SK-N-SH treated with all-trans-retinoic acid at 6 μM for 48 hours (cell line): ENCODE results near the gene FUBP1.

Source experiments
- ATAC-seq: fragments of 200-7000 bp; cut with Tn5 transposase; 3 replicates; pipeline ENCODE4 v1.9.1; 2020; ENCODE audit warnings: mild to moderate bottlenecking, moderate library complexity
- BACH2 ChIP-seq: fragments of 250-450 bp; sonication (Bioruptor Pico); IDR thresholded peaks from 2 replicates; pipeline ENCODE4 v1.9.0; 2021; ENCODE audit warnings: mild to moderate bottlenecking, borderline replicate concordance
- CREB5 ChIP-seq: fragments of 250-450 bp; sonication (Bioruptor Pico); IDR thresholded peaks from 2 replicates; pipeline ENCODE4 v1.5.1; 2020; ENCODE audit warnings: low read depth, mild to moderate bottlenecking, moderate library complexity
- CSDC2 ChIP-seq: fragments of 250-450 bp; sonication (Bioruptor Pico); IDR thresholded peaks from 2 replicates; pipeline ENCODE4 v1.5.0; 2020; ENCODE audit warnings: mild to moderate bottlenecking, moderate library complexity
- CSRNP3 ChIP-seq: fragments of 250-450 bp; sonication (Bioruptor Pico); IDR thresholded peaks from 2 replicates; pipeline ENCODE4 v1.5.1; 2021; ENCODE audit warnings: mild to moderate bottlenecking, moderate library complexity
- ESRRG ChIP-seq: fragments of 250-450 bp; sonication (Bioruptor Pico); IDR thresholded peaks from 2 replicates; pipeline ENCODE4 v1.6.1; 2021; ENCODE audit warnings: mild to moderate bottlenecking
- GLIS3 ChIP-seq: fragments of 250-450 bp; sonication (Bioruptor Pico); IDR thresholded peaks from 2 replicates; pipeline ENCODE4 v1.5.0; 2020; ENCODE audit warnings: mild to moderate bottlenecking, moderate library complexity
- ISL1 ChIP-seq: fragments of 250-450 bp; sonication (Bioruptor Pico); IDR thresholded peaks from 2 replicates; pipeline ENCODE4 v2.1.2; 2022; ENCODE audit warnings: mild to moderate bottlenecking, moderate library complexity
- OSR1 ChIP-seq: fragments of 250-450 bp; sonication (Bioruptor Pico); IDR thresholded peaks from 2 replicates; pipeline ENCODE4 v1.8.0; 2022; ENCODE audit warnings: moderate library complexity, mild to moderate bottlenecking, inconsistent platforms
- PATZ1 ChIP-seq: fragments of 250-450 bp; sonication (Bioruptor Pico); IDR thresholded peaks from 2 replicates; pipeline ENCODE4 v1.8.0; 2020; ENCODE audit warnings: mild to moderate bottlenecking, moderate library complexity, borderline replicate concordance
- PPARA ChIP-seq: fragments of 250-450 bp; sonication (Bioruptor Pico); IDR thresholded peaks from 2 replicates; pipeline ENCODE4 v1.5.0; 2020; ENCODE audit warnings: mild to moderate bottlenecking, borderline replicate concordance
- RARB ChIP-seq: fragments of 250-450 bp; sonication (Bioruptor Pico); IDR thresholded peaks from 2 replicates; pipeline ENCODE4 v1.8.0; 2021; ENCODE audit warnings: mild to moderate bottlenecking, moderate library complexity
- SNAI2 ChIP-seq: fragments of 250-450 bp; sonication (Bioruptor Pico); IDR thresholded peaks from 2 replicates; pipeline ENCODE4 v1.5.0; 2020; ENCODE audit warnings: mild to moderate bottlenecking, moderate library complexity
- TCF4 ChIP-seq: fragments of 250-450 bp; sonication (Bioruptor Pico); IDR thresholded peaks from 2 replicates; pipeline ENCODE4 v1.8.0; 2021; ENCODE audit warnings: mild to moderate bottlenecking, moderate library complexity, borderline replicate concordance
- TSHZ2 ChIP-seq: fragments of 250-450 bp; sonication (Bioruptor Pico); IDR thresholded peaks from 2 replicates; pipeline ENCODE4 v1.5.0; 2020; ENCODE audit warnings: mild to moderate bottlenecking, moderate library complexity
- ZC3H10 ChIP-seq: fragments of 250-450 bp; sonication (Bioruptor Pico); IDR thresholded peaks from 2 replicates; pipeline ENCODE4 v1.5.1; 2021; ENCODE audit warnings: mild to moderate bottlenecking, moderate library complexity
- ZFP3 ChIP-seq: fragments of 250-450 bp; sonication (Bioruptor Pico); IDR thresholded peaks from 2 replicates; pipeline ENCODE4 v1.5.0; 2020; ENCODE audit warnings: mild to moderate bottlenecking, moderate library complexity
- ZFP30 ChIP-seq: fragments of 450-650 bp; formaldehyde crosslinking; IDR thresholded peaks from 2 replicates; pipeline ENCODE4 v1.5.0; 2022; ENCODE audit warnings: mild to moderate bottlenecking, moderate library complexity
- ZNF565 ChIP-seq: fragments of 450-650 bp; formaldehyde crosslinking; conservative IDR thresholded peaks from 2 replicates; pipeline ENCODE4 v1.5.0; 2020; ENCODE audit warnings: low read depth, mild to moderate bottlenecking, moderate library complexity
- ZNF70 ChIP-seq: fragments of 450-650 bp; formaldehyde crosslinking; IDR thresholded peaks from 2 replicates; pipeline ENCODE4 v1.5.0; 2020; ENCODE audit warnings: mild to moderate bottlenecking, moderate library complexity
- ZNF8 ChIP-seq: fragments of 450-650 bp; formaldehyde crosslinking; IDR thresholded peaks from 2 replicates; pipeline ENCODE4 v1.5.0; 2020; ENCODE audit warnings: mild to moderate bottlenecking, moderate library complexity

Gene FUBP1

GRCh38 chr1:77906019-77906545 lies 72.8 kb downstream of the FUBP1 start:
- no peak for TF ChIP-seq ZNF8 (CRISPR knock-in tag)
- TF ChIP-seq ZNF70 (CRISPR knock-in tag): no peak
- no peak for TF ChIP-seq RARB (CRISPR knock-in tag)
- no peak for TF ChIP-seq TSHZ2 (CRISPR knock-in tag)
- no peak for TF ChIP-seq CSRNP3 (CRISPR knock-in tag)
- no peak for TF ChIP-seq CREB5 (CRISPR knock-in tag)
- no peak for TF ChIP-seq ESRRG (CRISPR knock-in tag)
- no peak for TF ChIP-seq ISL1 (CRISPR knock-in tag)
- no peak for TF ChIP-seq ZFP30 (CRISPR knock-in tag)
- no peak for TF ChIP-seq ZFP3 (CRISPR knock-in tag)
- TF ChIP-seq OSR1 (CRISPR knock-in tag): no peak
- no peak for TF ChIP-seq ZC3H10 (CRISPR knock-in tag)
- no peak for TF ChIP-seq SNAI2 (CRISPR knock-in tag)
- TF ChIP-seq, all 23 proteins: peak for 0
- ATAC-seq: no peak

- TF ChIP-seq ZNF8 (CRISPR knock-in tag) (no peak), ZFP3 (CRISPR knock-in tag) (peak; percentile 95)
- ATAC-seq: no peak
These were observed 73.3 kb downstream of the FUBP1 start for GRCh38 chr1:77905603-77906002.

GRCh38 chr1:77900687-77901293 lies 78.1 kb downstream of the FUBP1 start:
- TF ChIP-seq CREB5 (CRISPR knock-in tag) (no peak), ZC3H10 (CRISPR knock-in tag) (no peak), BACH2 (CRISPR knock-in tag) (no peak), ZNF70 (CRISPR knock-in tag) (no peak), OSR1 (CRISPR knock-in tag) (no peak), PPARA (CRISPR knock-in tag) (no peak), GLIS3 (CRISPR knock-in tag) (no peak), PATZ1 (CRISPR knock-in tag) (no peak), ZFP3 (CRISPR knock-in tag) (no peak), ZNF565 (CRISPR knock-in tag) (no peak), CSDC2 (CRISPR knock-in tag) (no peak), TCF4 (CRISPR knock-in tag) (no peak), ZFP30 (CRISPR knock-in tag) (no peak)
- ATAC-seq: peak; percentile 96
